ENCODE measurements around the gene ANKS1B.

Gene ANKS1B

GRCh38 chr12:99119943-99120342 lies 864.8 kb downstream of the ANKS1B start:
- H3K36me3 ChIP-seq (ENCODE audit: control insufficient read depth, insufficient read depth, low read length) = no peaks in the 10 kb centered on the region
- H3K9ac ChIP-seq (ENCODE audit: low read length) = no peak overlapping the region

GRCh38 chr12:99119449-99119848 lies 865.3 kb downstream of the ANKS1B start:
- H3K4me1 ChIP-seq (ENCODE audit: control insufficient read depth, insufficient read depth, low read length) = no peaks in the 10 kb centered on the region
- H3K27ac ChIP-seq (ENCODE audit: low read depth, low read length) = no peak overlapping the region
- H3K27me3 ChIP-seq (ENCODE audit: control insufficient read depth, insufficient read depth, low read length) = no peaks in the 10 kb centered on the region
- H3K36me3 ChIP-seq (ENCODE audit: control insufficient read depth, insufficient read depth, low read length) = no peaks in the 10 kb centered on the region
- no peak overlapping the region for H3K9ac ChIP-seq (ENCODE audit: low read length)
- H3K4me3 ChIP-seq (ENCODE audit: low read length) = no peak overlapping the region

More at GRCh38 chr12:99119943-99120342, 864.8 kb downstream of the ANKS1B start:
- Histone ChIP-seq H3K4me3 (ENCODE audit: low read length) (no peak overlapping the region), H3K4me1 (ENCODE audit: control insufficient read depth, insufficient read depth, low read length) (no peaks in the 10 kb centered on the region), H3K27me3 (ENCODE audit: control insufficient read depth, insufficient read depth, low read length) (no peaks in the 10 kb centered on the region), H3K27ac (ENCODE audit: low read depth, low read length) (no peak overlapping the region)

- Histone ChIP-seq H3K4me1 (ENCODE audit: control insufficient read depth, insufficient read depth, low read length) (no peaks in the 10 kb centered on the region), H3K4me3 (ENCODE audit: low read length) (no peak overlapping the region), H3K36me3 (ENCODE audit: control insufficient read depth, insufficient read depth, low read length) (no peaks in the 10 kb centered on the region), H3K27ac (ENCODE audit: low read depth, low read length) (no peak overlapping the region), H3K27me3 (ENCODE audit: control insufficient read depth, insufficient read depth, low read length) (no peaks in the 10 kb centered on the region), H3K9ac (ENCODE audit: low read length) (no peak overlapping the region)
Measured at GRCh38 chr12:99111600-99111999, 873.1 kb downstream of the ANKS1B start.

- Histone ChIP-seq H3K27ac (ENCODE audit: low read depth, low read length) (no peak overlapping the region), H3K4me1 (ENCODE audit: control insufficient read depth, insufficient read depth, low read length) (no peaks in the 10 kb centered on the region), H3K36me3 (ENCODE audit: control insufficient read depth, insufficient read depth, low read length) (no peaks in the 10 kb centered on the region), H3K4me3 (ENCODE audit: low read length) (no peak overlapping the region), H3K27me3 (ENCODE audit: control insufficient read depth, insufficient read depth, low read length) (no peaks in the 10 kb centered on the region), H3K9ac (ENCODE audit: low read length) (no peak overlapping the region)
Measured at GRCh38 chr12:99110868-99111267, 873.9 kb downstream of the ANKS1B start.

- Histone ChIP-seq H3K27me3 (ENCODE audit: control insufficient read depth, insufficient read depth, low read length) (no peaks in the 10 kb centered on the region), H3K36me3 (ENCODE audit: control insufficient read depth, insufficient read depth, low read length) (no peaks in the 10 kb centered on the region), H3K27ac (ENCODE audit: low read depth, low read length) (no peak overlapping the region), H3K4me3 (ENCODE audit: low read length) (no peak overlapping the region), H3K4me1 (ENCODE audit: control insufficient read depth, insufficient read depth, low read length) (no peaks in the 10 kb centered on the region), H3K9ac (ENCODE audit: low read length) (no peak overlapping the region)
Measured at GRCh38 chr12:99110212-99110611, 874.5 kb downstream of the ANKS1B start.

GRCh38 chr12:99108924-99109323 lies 875.8 kb downstream of the ANKS1B start:
- H3K4me1 ChIP-seq (ENCODE audit: control insufficient read depth, insufficient read depth, low read length) = no peaks in the 10 kb centered on the region
- no peak overlapping the region for H3K9ac ChIP-seq (ENCODE audit: low read length)
- H3K36me3 ChIP-seq (ENCODE audit: control insufficient read depth, insufficient read depth, low read length) = no peaks in the 10 kb centered on the region
- H3K27me3 ChIP-seq (ENCODE audit: control insufficient read depth, insufficient read depth, low read length) = no peaks in the 10 kb centered on the region
- no peak overlapping the region for H3K4me3 ChIP-seq (ENCODE audit: low read length)
- no peak overlapping the region for H3K27ac ChIP-seq (ENCODE audit: low read depth, low read length)

- H3K27me3 ChIP-seq (ENCODE audit: control insufficient read depth, insufficient read depth, low read length) = no peaks in the 10 kb centered on the region
- no peak overlapping the region for H3K4me3 ChIP-seq (ENCODE audit: low read length)
- H3K9ac ChIP-seq (ENCODE audit: low read length) = no peak overlapping the region
- H3K36me3 ChIP-seq (ENCODE audit: control insufficient read depth, insufficient read depth, low read length) = no peaks in the 10 kb centered on the region
- H3K27ac ChIP-seq (ENCODE audit: low read depth, low read length) = no peak overlapping the region
- no peaks in the 10 kb centered on the region for H3K4me1 ChIP-seq (ENCODE audit: control insufficient read depth, insufficient read depth, low read length)
Measured at GRCh38 chr12:99099786-99100185, 885.0 kb downstream of the ANKS1B start.

- H3K27me3 ChIP-seq (ENCODE audit: control insufficient read depth, insufficient read depth, low read length) = no peaks in the 10 kb centered on the region
Measured at GRCh38 chr12:99097171-99097570, 887.6 kb downstream of the ANKS1B start.

GRCh38 chr12:99093166-99093565 lies 891.6 kb downstream of the ANKS1B start:
- Histone ChIP-seq H3K9ac (ENCODE audit: low read length) (no peak overlapping the region), H3K27me3 (ENCODE audit: control insufficient read depth, insufficient read depth, low read length) (no peaks in the 10 kb centered on the region), H3K4me3 (ENCODE audit: low read length) (no peak overlapping the region)

More at GRCh38 chr12:99097171-99097570, 887.6 kb downstream of the ANKS1B start:
- Histone ChIP-seq H3K9ac (ENCODE audit: low read length) (no peak overlapping the region), H3K27ac (ENCODE audit: low read depth, low read length) (no peak overlapping the region), H3K4me3 (ENCODE audit: low read length) (no peak overlapping the region), H3K4me1 (ENCODE audit: control insufficient read depth, insufficient read depth, low read length) (no peaks in the 10 kb centered on the region), H3K36me3 (ENCODE audit: control insufficient read depth, insufficient read depth, low read length) (no peaks in the 10 kb centered on the region)

GRCh38 chr12:99092100-99092851 lies 892.5 kb downstream of the ANKS1B start:
- Histone ChIP-seq H3K27ac (ENCODE audit: low read depth, low read length) (no peak overlapping the region), H3K4me3 (ENCODE audit: low read length) (no peak overlapping the region), H3K9ac (ENCODE audit: low read length) (no peak overlapping the region), H3K27me3 (ENCODE audit: control insufficient read depth, insufficient read depth, low read length) (no peaks in the 10 kb centered on the region), H3K36me3 (ENCODE audit: control insufficient read depth, insufficient read depth, low read length) (no peaks in the 10 kb centered on the region), H3K4me1 (ENCODE audit: control insufficient read depth, insufficient read depth, low read length) (no peaks in the 10 kb centered on the region)

More at GRCh38 chr12:99093166-99093565, 891.6 kb downstream of the ANKS1B start:
- Histone ChIP-seq H3K4me1 (ENCODE audit: control insufficient read depth, insufficient read depth, low read length) (no peaks in the 10 kb centered on the region), H3K36me3 (ENCODE audit: control insufficient read depth, insufficient read depth, low read length) (no peaks in the 10 kb centered on the region), H3K27ac (ENCODE audit: low read depth, low read length) (no peak overlapping the region)

- H3K27me3 ChIP-seq (ENCODE audit: control insufficient read depth, insufficient read depth, low read length) = no peaks in the 10 kb centered on the region
- no peak overlapping the region for H3K27ac ChIP-seq (ENCODE audit: low read depth, low read length)
- H3K9ac ChIP-seq (ENCODE audit: low read length) = no peak overlapping the region
- H3K4me1 ChIP-seq (ENCODE audit: control insufficient read depth, insufficient read depth, low read length) = no peaks in the 10 kb centered on the region
- H3K36me3 ChIP-seq (ENCODE audit: control insufficient read depth, insufficient read depth, low read length) = no peaks in the 10 kb centered on the region
- no peak overlapping the region for H3K4me3 ChIP-seq (ENCODE audit: low read length)
Measured at GRCh38 chr12:99087278-99087677, 897.5 kb downstream of the ANKS1B start.

- Histone ChIP-seq H3K27ac (ENCODE audit: low read depth, low read length) (no peak overlapping the region), H3K36me3 (ENCODE audit: control insufficient read depth, insufficient read depth, low read length) (no peaks in the 10 kb centered on the region), H3K9ac (ENCODE audit: low read length) (no peak overlapping the region), H3K27me3 (ENCODE audit: control insufficient read depth, insufficient read depth, low read length) (no peaks in the 10 kb centered on the region), H3K4me3 (ENCODE audit: low read length) (no peak overlapping the region), H3K4me1 (ENCODE audit: control insufficient read depth, insufficient read depth, low read length) (no peaks in the 10 kb centered on the region)
Measured at GRCh38 chr12:99079811-99080210, 904.9 kb downstream of the ANKS1B start.

Measured in rectal smooth muscle tissue (tissue), 1 donor.